Type B pancreatic cell (in vitro differentiated cells): ENCODE results near the gene ECD. TPM values are rescaled to one million over a fixed set of nuclear protein-coding genes. Genes with fewer than 3 reads are reported as not detected.

Experiments
- DNase-seq: peaks from one replicate; pipeline ENCODE4 v3.0.0; 2021; ENCODE audit warnings: mixed read lengths; ENCODE audit not compliant: unreplicated experiment; ENCODE audit errors: extremely low spot score
- H3K27ac Mint-ChIP-seq: 2 replicates; pipeline ENCODE4 v1.8.0; 2021; ENCODE audit warnings: mild to moderate bottlenecking, mixed read lengths
- H3K27me3 Mint-ChIP-seq: 2 replicates; pipeline ENCODE4 v1.8.0; 2021; ENCODE audit warnings: mixed read lengths
- H3K36me3 Mint-ChIP-seq: 2 replicates; pipeline ENCODE4 v1.8.0; 2021; ENCODE audit warnings: mixed read lengths
- H3K4me1 Mint-ChIP-seq: one replicate; pipeline ENCODE4 v1.8.0; 2021; ENCODE audit warnings: mixed read lengths; ENCODE audit not compliant: unreplicated experiment
- H3K4me3 Mint-ChIP-seq: 2 replicates; pipeline ENCODE4 v1.8.0; 2021; ENCODE audit warnings: mild to moderate bottlenecking, mixed read lengths
- H3K9me3 Mint-ChIP-seq: 2 replicates; pipeline ENCODE4 v1.8.0; 2021; ENCODE audit warnings: mixed read lengths
- CTCF ChIP-seq: fragments of 200-600 bp; sonication (generic); conservative IDR thresholded peaks from 2 replicates; pipeline ENCODE4 v1.5.0; 2021; ENCODE audit warnings: antibody characterized with exemption, mild to moderate bottlenecking
- total RNA-seq: library from RNA; stranded (reverse); gene quantifications from 2 replicates; pipeline ENCODE4 v1.2.1, GENCODE V29; 2021; ENCODE audit warnings: low replicate concordance

Gene ECD
- total RNA-seq, 1 donor from 2014 or later, result 27.9 TPM

- no peak overlapping the region for H3K4me3 Mint-ChIP-seq
- no peak for TF ChIP-seq CTCF
- no peak for DNase-seq
- H3K9me3 Mint-ChIP-seq, result no peaks in the 10 kb centered on the region
- H3K27me3 Mint-ChIP-seq, result no peaks in the 10 kb centered on the region
- no peak overlapping the region for H3K27ac Mint-ChIP-seq
- no peaks in the 10 kb centered on the region for H3K4me1 Mint-ChIP-seq
- peaks cover 11% of the 10 kb centered on the region for H3K36me3 Mint-ChIP-seq
Observed at GRCh38 chr10:73183667-73184281, 16.0 kb upstream of the ECD start.

GRCh38 chr10:73182568-73182967 lies 14.8 kb upstream of the ECD start:
- no peak for TF ChIP-seq CTCF
- no peak overlapping the region for H3K4me3 Mint-ChIP-seq
- H3K27ac Mint-ChIP-seq, result no peak overlapping the region

GRCh38 chr10:73174148-73174925 lies 6.5 kb upstream of the ECD start:
- no peak for DNase-seq
- H3K4me1 Mint-ChIP-seq, result no peaks in the 10 kb centered on the region
- H3K27ac Mint-ChIP-seq, result no peak overlapping the region
- H3K4me3 Mint-ChIP-seq, result no peak overlapping the region
- H3K9me3 Mint-ChIP-seq, result no peaks in the 10 kb centered on the region
- H3K36me3 Mint-ChIP-seq, result no peaks in the 10 kb centered on the region
- H3K27me3 Mint-ChIP-seq, result no peaks in the 10 kb centered on the region
- TF ChIP-seq CTCF, result no peak

More at GRCh38 chr10:73182568-73182967, 14.8 kb upstream of the ECD start:
- Mint-ChIP-seq H3K9me3 (no peaks in the 10 kb centered on the region), H3K27me3 (no peaks in the 10 kb centered on the region), H3K36me3 (peaks cover 11% of the 10 kb centered on the region), H3K4me1 (no peaks in the 10 kb centered on the region)
- no peak for DNase-seq

- H3K36me3 Mint-ChIP-seq, result no peaks in the 10 kb centered on the region
- no peak overlapping the region for H3K4me3 Mint-ChIP-seq
- H3K4me1 Mint-ChIP-seq, result peaks cover 5% of the 10 kb centered on the region
- no peaks in the 10 kb centered on the region for H3K9me3 Mint-ChIP-seq
- H3K27me3 Mint-ChIP-seq, result no peaks in the 10 kb centered on the region
- H3K27ac Mint-ChIP-seq, result no peak overlapping the region
- DNase-seq, result no peak
- no peak for TF ChIP-seq CTCF
Observed at GRCh38 chr10:73172867-73173266, 5.1 kb upstream of the ECD start.

- Mint-ChIP-seq H3K4me3 (no peak overlapping the region), H3K27ac (no peak overlapping the region), H3K9me3 (no peaks in the 10 kb centered on the region), H3K36me3 (peaks cover 12% of the 10 kb centered on the region), H3K27me3 (no peaks in the 10 kb centered on the region), H3K4me1 (peaks cover 10% of the 10 kb centered on the region)
- no peak for TF ChIP-seq CTCF
- DNase-seq, result no peak
Observed at GRCh38 chr10:73169320-73169719, 1.5 kb upstream of the ECD start.
